ENCODE data around the gene PRORP.
"Not testable (repeated sequence)": the region's sequence is repeated elsewhere in the genome, so short reads cannot be mapped to it uniquely, and the experiment has no call there.

PRORP gene

DNA sequence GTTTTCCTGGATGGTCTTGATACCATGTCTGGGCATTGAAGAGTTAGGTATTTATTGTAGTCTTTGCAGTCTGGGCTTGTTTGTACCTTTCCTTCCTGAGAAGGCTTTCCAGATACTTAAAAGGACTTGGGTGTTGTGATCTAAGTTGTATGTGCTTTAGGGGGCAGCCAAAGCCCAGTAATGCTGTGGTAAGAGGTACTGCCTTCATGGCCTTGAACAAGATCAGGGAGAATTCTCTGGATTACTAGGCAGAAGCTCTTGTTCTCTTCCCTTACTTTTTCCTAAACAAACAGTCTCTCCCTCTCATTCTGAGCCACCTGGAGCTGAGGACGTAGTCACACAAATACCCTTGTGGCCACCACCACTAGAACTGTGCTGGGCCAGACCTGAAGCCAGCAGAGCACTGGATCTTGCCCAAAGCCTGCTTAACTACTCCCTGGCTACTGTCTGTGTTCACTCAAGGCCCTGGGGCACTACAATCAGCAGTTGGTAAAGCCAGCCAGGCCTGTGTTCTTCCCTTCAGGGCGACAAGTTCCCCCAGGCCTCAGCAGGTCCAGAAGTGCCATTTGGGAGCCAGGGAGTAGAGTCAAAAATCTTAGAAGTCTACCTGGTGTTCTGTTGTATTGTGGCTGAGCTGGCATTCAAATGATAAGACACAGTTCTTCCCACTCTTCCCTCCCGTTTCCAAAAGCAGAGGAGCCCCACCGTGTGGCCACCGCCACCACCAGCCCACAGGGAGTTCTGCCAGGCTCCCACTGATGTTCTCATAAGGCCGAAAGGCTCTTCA, 11.4 kb downstream of the PRORP start:
- no peak overlapping the region for H3K27ac ChIP-seq
- H3K4me3 ChIP-seq: no peak overlapping the region

DNA sequence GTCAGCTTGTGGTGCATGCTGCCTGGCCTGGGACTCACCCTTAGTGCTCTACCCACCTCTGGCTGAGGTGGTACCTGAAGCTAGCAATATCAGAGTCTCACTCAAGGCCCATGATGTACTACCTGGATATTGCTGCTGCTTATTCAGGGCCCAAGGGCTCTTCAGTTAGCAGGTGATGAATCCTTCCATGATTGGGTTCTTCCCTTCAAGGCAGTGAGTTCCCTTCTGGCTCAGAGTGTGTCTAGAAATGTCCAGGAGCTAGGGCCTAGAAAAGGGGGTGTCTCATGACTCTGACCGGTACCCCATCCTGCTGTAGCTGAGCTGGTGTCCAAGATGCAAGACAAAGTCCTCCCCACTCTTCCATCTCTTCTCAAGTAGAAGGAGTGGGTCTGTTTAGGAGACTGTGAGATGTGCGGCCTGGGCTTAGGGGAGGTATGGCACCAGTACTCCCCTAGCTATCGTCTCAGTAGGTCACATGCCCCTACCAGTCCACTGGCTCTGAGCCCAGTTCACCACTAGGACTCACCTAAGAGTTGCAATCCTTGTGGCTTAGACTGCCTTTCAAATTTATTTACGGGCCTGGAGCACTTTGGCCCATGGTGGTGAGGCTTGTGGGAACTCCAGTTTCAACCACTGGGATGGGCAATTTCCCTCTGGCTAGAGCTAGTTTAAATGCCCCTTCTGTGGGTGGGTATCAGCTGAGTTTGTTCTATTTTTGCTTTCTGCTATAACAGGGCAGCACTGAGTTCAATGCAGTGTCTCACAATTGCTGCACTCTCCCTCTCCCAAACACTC, 12.2 kb downstream of the PRORP start:
- no peak overlapping the region for H3K4me3 ChIP-seq
- H3K27ac ChIP-seq: no peak overlapping the region

DNA sequence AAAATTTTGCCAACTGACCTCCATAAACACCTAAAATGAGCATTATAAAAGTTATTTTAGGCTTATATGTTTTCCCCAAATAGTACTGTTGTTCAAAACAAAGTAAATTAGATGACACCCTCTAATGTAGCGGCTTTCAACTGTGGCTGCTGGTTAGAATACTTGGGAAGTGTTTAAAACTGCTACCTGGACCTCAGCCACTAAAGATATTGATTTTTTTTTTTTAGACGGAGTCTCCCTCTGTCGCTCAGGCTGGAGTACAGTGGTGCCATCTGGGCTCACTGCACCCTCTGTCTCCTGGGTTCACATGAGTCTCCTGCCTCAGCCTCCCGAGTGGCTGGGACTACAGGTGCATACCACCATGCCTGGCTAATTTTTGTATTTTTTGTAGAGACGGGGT, 16.2 kb downstream of the PRORP start:
- H3K4me3 ChIP-seq: no peak overlapping the region
- H3K27ac ChIP-seq: no peak overlapping the region

DNA sequence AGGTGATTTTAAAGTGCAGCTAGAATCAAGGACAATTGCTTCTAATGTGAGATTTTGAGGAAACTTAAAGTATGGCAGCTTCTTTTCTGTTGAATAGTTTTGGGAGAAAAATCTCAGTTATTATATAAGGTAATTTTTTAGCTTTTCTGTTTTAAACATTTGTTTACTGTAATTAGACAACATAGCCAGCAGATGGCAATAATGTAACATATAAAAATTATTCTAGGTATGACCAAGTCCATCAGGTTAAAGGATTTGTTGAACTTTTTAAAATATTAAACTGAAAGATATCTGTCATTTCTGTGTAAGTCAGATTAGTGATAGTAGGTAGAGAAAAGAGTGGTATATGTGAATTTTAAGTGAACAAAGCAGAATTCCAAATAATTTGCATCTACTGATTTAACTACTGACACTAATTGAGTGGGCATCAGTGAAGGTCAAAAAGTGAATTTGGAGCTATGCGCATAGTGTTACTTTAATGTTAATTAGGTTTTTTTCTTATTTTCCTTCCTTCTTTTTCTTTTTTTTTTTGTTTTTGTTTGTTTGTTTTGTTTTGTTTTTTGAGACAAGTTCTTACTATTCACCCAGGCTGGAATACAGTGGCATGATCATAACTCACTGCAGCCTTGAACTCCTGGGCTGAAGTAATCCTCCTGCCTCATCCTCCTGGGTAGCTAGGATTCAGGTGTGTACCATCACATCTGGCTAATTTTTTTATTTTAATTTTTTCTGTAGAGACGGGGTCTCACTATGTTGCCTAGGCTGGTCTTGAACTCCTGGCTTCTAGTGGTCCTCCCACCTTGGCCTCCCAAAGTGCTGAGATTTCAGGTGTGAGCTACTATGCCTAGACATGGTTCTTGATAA, 18.6 kb downstream of the PRORP start:
- Histone ChIP-seq H3K4me3 (no peak overlapping the region), H3K27ac (no peak overlapping the region)

DNA sequence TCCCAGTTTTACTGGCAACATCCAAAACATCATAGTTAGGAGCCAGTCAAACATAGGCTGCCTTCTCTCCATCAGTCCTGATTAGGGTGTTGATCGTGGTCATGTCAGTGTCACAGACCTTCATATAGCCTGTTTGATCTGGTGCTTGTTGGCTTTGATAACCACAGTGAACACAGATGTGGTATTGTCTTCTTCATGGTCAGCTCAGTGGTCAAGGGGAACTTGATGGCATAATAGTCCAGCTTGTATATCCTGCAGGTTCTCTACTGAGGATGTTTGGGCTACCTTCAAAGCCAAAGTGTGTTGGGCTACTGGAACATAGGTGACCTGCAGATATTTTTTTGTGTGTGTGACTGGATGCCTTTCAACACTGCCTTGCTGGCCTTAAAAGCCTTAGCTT, 21.7 kb downstream of the PRORP start:
- Histone ChIP-seq H3K4me3 (no peak overlapping the region), H3K27ac (no peak overlapping the region)

DNA sequence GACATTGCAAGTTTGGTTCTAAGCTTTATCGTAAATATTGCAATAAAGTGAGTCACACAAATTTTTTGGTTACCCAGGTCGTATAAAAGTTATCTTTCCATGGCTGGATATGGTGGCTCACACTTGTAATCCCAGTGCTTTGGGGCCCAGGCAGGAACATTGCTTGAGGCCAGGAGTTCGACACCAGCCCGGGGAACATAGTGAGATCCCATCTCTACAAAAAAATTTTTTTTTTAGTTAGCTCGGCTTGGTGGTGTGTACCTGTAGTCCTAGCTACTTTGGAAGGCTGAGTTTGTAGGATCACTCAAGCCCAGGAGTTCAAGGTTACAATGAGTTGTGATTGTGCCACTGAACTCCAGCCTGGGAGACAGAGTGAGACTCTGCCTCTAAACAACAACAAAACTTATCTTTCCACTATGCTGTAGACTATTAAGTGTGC, 24.4 kb downstream of the PRORP start:
- H3K27ac ChIP-seq: no peak overlapping the region
- no peak overlapping the region for H3K4me3 ChIP-seq

DNA sequence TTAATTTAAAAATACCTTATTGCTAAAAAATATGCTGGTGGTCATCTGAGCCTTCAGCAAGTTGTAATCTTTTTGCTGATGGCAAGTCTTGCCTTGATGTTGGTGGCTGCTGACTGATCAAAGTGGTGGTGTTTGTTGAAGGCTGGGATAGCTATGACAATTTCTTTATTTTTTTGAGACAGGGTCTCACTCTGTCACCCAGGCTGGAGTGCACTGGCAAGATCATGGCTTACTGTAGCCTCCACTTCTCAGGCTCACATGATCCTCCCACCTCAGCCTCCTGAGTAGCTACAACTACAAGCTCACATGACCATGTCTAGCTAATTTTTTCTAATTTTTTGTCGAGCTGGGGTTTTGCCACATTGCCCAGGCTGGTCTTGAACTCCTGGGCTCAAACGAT, 24.8 kb downstream of the PRORP start:
- no peak overlapping the region for H3K4me3 ChIP-seq

DNA sequence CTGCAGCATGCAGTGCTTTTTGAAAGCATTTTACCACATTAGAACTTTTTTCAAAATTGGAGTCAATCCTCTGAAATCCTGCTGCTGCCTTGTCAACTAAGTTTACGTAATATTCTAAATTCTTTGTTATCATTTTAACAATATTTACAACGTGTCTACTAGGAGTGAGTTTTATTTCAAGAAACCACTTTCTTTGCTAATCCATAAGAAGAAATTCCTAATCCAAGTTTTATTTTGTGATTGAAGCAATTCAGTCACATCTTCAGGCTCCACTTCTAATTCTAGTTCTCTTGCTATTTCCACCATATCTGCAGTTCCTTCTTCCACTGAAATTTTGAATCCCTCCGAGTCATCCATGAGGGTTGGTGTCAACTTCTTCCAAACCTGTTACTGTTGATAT, 25.4 kb downstream of the PRORP start:
- Histone ChIP-seq H3K27ac (no peak overlapping the region), H3K4me3 (no peak overlapping the region)

More for the DNA sequence above, 24.8 kb downstream of the PRORP start:
- no peak overlapping the region for H3K27ac ChIP-seq

DNA sequence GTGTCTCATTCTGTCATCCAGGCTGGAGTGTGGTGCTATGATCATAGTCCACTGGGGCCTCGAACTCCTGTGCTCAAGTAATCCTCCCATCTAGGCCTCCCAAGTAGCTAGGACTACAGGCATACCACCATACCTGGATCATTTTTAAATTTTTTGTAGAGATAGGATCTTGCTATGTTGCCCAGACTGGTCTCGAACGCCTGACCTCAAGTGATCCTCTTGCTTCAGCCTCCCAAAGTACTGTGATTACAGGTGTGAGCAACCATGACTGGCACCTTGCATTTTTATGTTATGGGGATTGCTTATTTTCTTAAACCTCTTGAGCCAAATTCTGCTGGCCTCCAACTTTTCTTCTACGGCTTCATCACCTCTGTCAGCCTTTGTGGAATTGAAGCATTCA, 26.9 kb downstream of the PRORP start:
- Histone ChIP-seq H3K27ac (no peak overlapping the region), H3K4me3 (no peak overlapping the region)

DNA sequence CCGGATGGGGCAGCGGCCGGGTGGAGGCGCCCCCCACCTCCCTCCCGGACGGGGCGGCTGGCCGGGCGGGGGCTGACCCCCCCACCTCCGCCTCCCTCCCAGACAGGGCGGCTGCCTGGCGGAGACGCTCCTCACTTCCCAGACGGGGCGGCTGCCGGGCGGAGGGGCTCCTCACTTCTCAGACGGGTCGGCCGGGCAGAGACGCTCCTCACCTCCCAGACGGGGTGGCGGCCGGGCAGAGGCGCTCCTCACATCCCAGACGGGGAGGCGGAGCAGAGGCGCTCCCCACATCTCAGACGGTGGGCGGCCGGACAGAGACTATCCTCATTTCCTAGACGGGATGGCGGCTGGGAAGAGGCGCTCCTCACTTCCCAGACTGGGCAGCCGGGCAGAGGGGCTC, 30.2 kb downstream of the PRORP start:
- not testable (repeated sequence) for H3K27ac ChIP-seq, H3K4me3 ChIP-seq

DNA sequence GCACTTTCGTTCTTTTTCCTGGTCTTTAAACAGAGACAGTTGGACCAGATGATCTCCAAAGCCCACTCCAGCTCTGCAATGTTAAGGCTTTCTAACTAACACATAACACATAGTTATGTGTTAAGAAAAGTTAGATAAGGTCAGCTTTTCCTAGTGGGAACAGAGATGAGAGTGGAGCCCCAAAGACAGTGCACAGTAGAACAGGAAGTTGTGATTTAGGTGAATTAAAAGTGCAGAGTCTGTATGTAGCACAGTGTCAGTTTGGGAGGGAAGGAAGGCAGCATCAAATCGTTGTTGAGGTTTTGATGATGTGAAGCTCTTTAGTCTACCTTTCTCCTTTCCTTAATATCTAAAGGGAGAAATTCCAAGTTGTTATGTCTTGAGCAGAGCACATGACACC, 31.7 kb downstream of the PRORP start:
- no peak overlapping the region for H3K27ac ChIP-seq
- H3K4me3 ChIP-seq: no peak overlapping the region

DNA sequence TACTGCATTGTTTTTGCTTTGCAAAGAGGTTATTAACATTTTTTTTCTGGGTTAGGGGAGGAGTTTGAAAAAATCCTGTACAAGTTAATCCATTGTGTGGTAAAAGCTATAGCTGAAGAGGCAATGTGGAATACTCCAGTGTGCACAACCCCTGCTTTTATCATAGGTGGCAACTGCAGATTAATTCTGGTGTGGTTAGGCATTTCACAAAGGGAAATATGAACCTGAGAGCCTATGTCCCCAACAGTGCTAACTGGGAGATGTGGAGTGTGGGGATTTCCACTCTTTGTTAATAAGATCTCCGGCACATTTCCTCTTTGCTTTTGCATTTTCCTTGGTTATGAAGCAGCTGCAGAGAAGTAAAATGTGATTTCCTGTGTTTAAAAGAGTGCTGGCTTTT, 33.6 kb downstream of the PRORP start:
- Histone ChIP-seq H3K27ac (peak overlapping the region in 11 of 21 experiments; percentile 4 to 74 (median 56)), H3K4me3 (no peak overlapping the region)

DNA sequence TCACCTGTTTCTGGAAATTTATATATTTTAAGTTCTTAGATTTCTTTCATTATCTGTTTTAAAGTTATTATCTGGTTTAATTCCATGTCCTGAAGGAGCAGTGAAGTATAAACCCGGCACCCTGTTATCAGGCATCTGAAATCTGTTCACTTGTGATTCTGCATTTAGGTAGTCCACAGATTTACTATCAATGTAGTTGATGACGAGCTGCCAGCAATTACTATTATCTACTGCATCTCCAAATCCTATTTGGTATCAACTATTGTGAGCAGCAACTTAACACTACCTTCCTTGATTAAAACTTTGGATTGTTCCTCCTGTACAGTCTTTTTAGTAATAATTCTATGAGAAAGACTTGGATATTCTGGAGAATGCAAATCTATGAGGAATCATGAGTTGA, 36.1 kb downstream of the PRORP start:
- Histone ChIP-seq H3K27ac (peak overlapping the region in 1 of 21 experiments; percentile 17), H3K4me3 (no peak overlapping the region)

DNA sequence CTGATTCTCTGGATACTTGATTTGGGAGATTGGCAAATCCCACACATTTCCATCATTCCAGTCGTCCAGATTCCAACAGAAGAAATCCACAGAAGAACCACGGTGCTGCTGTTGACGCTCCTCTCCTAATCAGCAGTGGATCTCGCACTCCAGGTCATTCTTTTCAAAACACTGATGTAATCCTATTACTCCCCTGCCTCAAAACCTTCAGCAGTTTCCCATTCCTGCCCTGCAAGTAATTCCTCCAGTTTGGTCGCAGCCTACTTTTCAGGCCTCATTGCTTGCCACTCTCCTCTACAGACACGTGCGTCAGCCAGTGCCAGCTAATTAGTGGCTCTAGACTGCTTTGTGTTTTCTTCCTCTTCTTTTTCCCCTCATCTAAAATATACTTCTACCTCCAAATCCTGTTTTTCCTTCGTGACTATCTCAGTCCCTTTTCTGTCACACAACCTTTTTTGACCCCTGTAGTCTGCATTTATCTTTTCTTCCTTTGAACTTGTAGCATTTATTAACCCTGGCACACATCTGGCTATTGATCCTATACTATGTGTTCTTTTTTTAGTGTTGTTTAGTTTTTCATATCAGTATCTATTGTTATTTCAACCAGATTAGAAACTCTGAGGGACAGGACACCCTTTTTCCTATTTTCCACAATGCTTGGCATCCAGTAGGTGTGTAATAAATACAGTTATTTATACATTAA, 36.8 kb downstream of the PRORP start:
- Histone ChIP-seq H3K4me3 (no peak overlapping the region), H3K27ac (peak overlapping the region in 4 of 21 experiments; percentile 2 to 71 (median 12))

DNA sequence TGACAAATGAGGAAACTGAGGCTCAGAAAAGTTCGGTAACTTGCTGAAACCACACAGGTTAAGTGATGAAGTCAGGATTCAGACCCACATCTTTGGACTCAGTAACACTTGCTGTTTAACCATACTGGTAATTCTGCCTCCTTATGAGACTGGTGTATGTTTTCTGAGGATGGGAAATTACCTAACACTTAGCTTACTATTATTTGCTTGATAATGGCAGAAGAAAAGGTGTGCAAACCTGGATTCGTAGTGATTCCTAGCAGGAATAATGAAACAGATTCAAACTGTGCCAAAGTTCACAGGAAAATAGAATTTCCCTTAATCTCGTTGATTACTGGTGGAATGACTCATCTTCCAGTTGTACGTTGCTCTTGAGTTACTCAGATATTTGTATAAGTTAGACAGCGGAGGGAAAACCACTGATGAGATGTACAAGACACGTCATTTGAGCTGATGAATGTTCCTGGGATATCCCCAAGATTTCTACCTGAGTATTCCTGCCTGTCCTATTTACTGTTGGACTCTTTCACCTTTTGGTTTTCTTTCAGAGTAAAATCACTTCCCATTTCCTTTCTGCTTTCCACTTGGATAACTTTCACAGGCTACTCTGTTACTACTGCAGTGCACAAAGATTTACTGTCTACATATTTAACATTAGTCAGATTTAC, 37.5 kb downstream of the PRORP start:
- Histone ChIP-seq H3K4me3 (no peak overlapping the region), H3K27ac (peak overlapping the region in 6 of 21 experiments; percentile 2 to 71 (median 14))

DNA sequence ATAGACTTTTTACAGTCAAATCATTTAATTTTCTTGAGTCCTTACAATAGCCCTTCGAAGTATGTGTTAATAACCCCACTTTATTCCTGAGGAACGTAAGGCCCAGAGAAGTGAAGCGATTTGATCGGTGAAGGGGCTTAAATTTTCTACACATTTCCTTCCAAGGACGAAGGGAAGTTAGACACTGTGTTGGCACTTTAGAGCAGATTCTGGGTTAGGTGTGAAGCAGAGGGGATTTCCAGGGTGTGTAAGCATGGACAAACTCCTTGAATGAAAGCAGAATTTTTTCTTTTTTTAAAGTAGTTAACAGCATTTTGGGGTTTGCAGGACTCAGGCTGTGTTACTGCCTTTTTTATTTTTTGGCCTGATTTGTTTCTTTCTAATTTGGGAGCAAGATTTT, 38.9 kb downstream of the PRORP start:
- H3K4me3 ChIP-seq: no peak overlapping the region
- H3K27ac ChIP-seq: peak overlapping the region in 4 of 21 experiments; percentile 3 to 66 (median 18)

DNA sequence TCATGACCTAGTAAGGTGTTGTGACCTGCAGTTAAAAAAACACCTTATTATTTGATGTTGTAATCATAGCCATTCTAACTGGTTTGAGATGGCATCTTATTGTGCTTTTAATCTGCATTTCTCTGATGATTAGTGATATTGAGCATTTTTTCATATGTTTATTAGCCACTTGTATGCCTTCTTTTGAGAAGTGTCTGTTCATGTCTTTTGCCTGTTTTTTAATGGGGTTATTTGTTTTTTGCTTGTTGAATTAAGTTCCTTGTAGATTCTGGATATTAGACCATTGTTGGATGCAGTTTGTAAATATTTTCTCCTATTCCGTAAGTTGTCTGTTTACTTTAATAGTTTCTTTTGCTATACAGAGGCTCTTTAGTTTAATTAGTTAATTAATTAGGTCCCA, 41.0 kb downstream of the PRORP start:
- H3K27ac ChIP-seq: no peak overlapping the region
- H3K4me3 ChIP-seq: no peak overlapping the region

DNA sequence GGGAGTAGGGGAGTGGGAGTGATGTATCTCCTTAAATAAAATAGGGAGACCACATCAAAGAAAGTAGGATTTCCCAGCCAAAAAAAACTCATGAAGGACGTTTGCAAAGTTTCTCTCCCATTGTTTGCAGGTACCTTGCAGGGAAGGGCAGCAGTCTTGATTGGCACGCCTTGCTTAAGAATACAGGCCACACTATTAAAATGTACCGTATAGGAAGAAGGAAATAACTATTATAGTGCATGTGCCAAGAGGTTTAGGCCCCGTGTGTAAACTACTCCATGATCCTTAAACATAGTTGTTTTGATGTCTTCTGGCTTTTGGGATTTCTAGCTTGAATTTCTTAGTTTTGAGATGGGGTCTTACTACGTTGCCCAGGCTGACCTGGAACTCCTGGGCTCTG, 42.5 kb downstream of the PRORP start:
- H3K27ac ChIP-seq: no peak overlapping the region
- no peak overlapping the region for H3K4me3 ChIP-seq

DNA sequence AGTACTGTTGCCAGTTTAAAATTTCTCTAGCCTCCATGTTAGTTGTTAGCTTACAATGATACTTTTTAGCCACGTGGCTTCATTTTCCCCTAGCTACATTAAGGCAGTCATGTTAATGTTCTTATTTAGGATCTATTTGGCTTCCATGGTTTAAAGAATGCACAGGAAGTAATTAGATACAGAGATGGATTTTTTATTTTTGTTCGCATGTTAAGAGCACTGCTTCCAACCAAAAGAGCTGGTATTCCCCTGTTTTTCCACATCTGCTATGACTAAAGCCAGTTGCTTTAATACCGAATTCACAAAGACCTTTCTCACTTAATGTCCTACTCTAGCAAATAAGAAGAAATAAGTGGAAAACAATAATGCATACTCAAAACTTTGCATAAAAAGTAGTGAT, 45.1 kb downstream of the PRORP start:
- no peak overlapping the region for H3K27ac ChIP-seq

More for the DNA sequence above, 45.1 kb downstream of the PRORP start:
- H3K4me3 ChIP-seq: no peak overlapping the region
